ENCODE results near the gene RNF186. TPM values are rescaled to one million over a fixed set of nuclear protein-coding genes. Genes with fewer than 3 reads are reported as not detected.

Gene RNF186
- polyA plus RNA-seq, 1 donor from 2014 or later, result not detected

GRCh38 chr1:19797827-19798226 lies 17.3 kb downstream of the RNF186 start (continued):
- no peak for TF ChIP-seq REST (IDR thresholded peaks at IDR 0.05; ENCODE audit: borderline replicate concordance)
- no peak for TF ChIP-seq TAF1 (IDR thresholded peaks at IDR 0.05; ENCODE audit: low read depth)
- no peak for TF ChIP-seq POLR2AphosphoS5 (IDR thresholded peaks at IDR 0.05)
- TF ChIP-seq MXI1 (conservative IDR thresholded peaks at IDR 0.05; ENCODE audit: poor library complexity, severe bottlenecking), result no peak

GRCh38 chr1:19794583-19794982 lies 20.5 kb downstream of the RNF186 start:
- Histone ChIP-seq H2AFZ (ENCODE audit: low read depth, low read length) (no peak overlapping the region), H3K36me3 (ENCODE audit: insufficient read depth, low read length) (no peaks in the 10 kb centered on the region), H3K79me2 (replicated peaks; ENCODE audit: insufficient read depth, low read length) (no peaks in the 10 kb centered on the region), H3K27me3 (ENCODE audit: insufficient read depth, low read depth, low read length) (peaks cover 16% of the 10 kb centered on the region), H3K4me3 (ENCODE audit: low read length) (no peak overlapping the region), H3K27ac (ENCODE audit: low read length) (no peak overlapping the region), H3K9me2 (ENCODE audit: insufficient read depth, low read length) (no peaks in the 10 kb centered on the region), H3K9ac (ENCODE audit: low read length) (no peak overlapping the region), H3F3A (ENCODE audit: insufficient read depth, low read length, poor library complexity, severe bottlenecking) (no peaks in the 10 kb centered on the region), H3K9me3 (ENCODE audit: low read length) (no peaks in the 10 kb centered on the region), H4K20me1 (ENCODE audit: insufficient read depth) (no peaks in the 10 kb centered on the region), H3K4me2 (ENCODE audit: low read length) (no peak overlapping the region)
- no peak for TF ChIP-seq MXI1 (conservative IDR thresholded peaks at IDR 0.05; ENCODE audit: poor library complexity, severe bottlenecking)
- TF ChIP-seq TAF1 (IDR thresholded peaks at IDR 0.05; ENCODE audit: low read depth), result no peak
- TF ChIP-seq SMC3 (conservative IDR thresholded peaks at IDR 0.05; ENCODE audit: poor library complexity), result no peak
- no peak for TF ChIP-seq REST (IDR thresholded peaks at IDR 0.05; ENCODE audit: borderline replicate concordance)
- TF ChIP-seq EZH2 (IDR thresholded peaks at IDR 0.05; ENCODE audit: borderline replicate concordance, insufficient read depth, low read length, poor library complexity, severe bottlenecking), result no peak

GRCh38 chr1:19793360-19794046 lies 21.6 kb downstream of the RNF186 start:
- Histone ChIP-seq H3K9me3 (ENCODE audit: low read length) (no peaks in the 10 kb centered on the region), H3K4me2 (ENCODE audit: low read length) (no peak overlapping the region), H3F3A (ENCODE audit: insufficient read depth, low read length, poor library complexity, severe bottlenecking) (no peaks in the 10 kb centered on the region), H3K27ac (ENCODE audit: low read length) (no peak overlapping the region), H3K9ac (ENCODE audit: low read length) (no peak overlapping the region), H2AFZ (ENCODE audit: low read depth, low read length) (no peak overlapping the region), H3K36me3 (ENCODE audit: insufficient read depth, low read length) (no peaks in the 10 kb centered on the region), H3K79me2 (replicated peaks; ENCODE audit: insufficient read depth, low read length) (no peaks in the 10 kb centered on the region), H4K20me1 (ENCODE audit: insufficient read depth) (no peaks in the 10 kb centered on the region), H3K9me2 (ENCODE audit: insufficient read depth, low read length) (no peaks in the 10 kb centered on the region), H3K27me3 (ENCODE audit: insufficient read depth, low read depth, low read length) (peaks cover 6% of the 10 kb centered on the region), H3K4me3 (ENCODE audit: low read length) (no peak overlapping the region)
- TF ChIP-seq TAF1 (IDR thresholded peaks at IDR 0.05; ENCODE audit: low read depth) (no peak), MXI1 (conservative IDR thresholded peaks at IDR 0.05; ENCODE audit: poor library complexity, severe bottlenecking) (no peak), REST (IDR thresholded peaks at IDR 0.05; ENCODE audit: borderline replicate concordance) (no peak), CTCF (IDR thresholded peaks at IDR 0.05; ENCODE audit: poor library complexity, severe bottlenecking) (no peak), EP300 (conservative IDR thresholded peaks at IDR 0.05; ENCODE audit: poor library complexity, severe bottlenecking) (no peak), RAD21 (conservative IDR thresholded peaks at IDR 0.05) (no peak)

All from neural cell (in vitro differentiated cells).